Measurements from ENCODE around the gene DIPK2B.

Gene DIPK2B, protein sequence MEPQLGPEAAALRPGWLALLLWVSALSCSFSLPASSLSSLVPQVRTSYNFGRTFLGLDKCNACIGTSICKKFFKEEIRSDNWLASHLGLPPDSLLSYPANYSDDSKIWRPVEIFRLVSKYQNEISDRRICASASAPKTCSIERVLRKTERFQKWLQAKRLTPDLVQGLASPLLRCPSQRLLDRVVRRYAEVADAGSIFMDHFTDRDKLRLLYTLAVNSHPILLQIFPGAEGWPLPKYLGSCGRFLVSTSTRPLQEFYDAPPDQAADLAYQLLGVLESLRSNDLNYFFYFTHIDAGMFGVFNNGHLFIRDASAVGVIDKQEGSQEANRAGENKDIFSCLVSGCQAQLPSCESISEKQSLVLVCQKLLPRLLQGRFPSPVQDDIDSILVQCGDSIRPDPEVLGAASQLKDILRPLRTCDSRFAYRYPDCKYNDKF

DNA sequence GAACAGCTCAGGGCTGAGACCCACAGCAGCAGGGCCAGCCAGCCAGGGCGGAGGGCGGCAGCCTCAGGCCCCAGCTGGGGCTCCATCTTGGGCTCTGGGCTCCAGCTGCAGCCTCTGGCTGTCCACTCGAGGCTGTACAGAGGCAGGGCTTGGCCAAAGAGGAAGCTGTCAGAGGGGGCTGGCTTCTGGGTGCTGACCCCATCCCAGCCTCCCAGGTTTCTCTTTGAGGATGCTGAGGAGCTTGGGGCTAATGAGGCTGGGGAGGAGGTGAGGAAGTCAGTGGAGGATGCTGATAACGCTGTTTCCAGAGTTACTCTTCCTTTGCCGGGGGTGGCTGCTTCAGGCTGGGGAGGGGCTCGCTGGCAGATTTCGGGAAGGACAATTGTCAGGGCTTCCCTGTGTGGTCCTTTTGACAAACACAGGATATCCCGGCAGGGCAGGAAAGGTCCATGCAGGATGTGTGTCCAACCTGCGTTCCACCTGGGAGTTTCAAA lies at the start of gene DIPK2B:
Gene DIPK2B, minus strand, starts transcription at position 136 of the 494 bp plus-strand sequence. Its CDS starts 50 bp downstream, at position 86.
- no peak for DNase-seq (ENCODE audit: low spot score)

DNA sequence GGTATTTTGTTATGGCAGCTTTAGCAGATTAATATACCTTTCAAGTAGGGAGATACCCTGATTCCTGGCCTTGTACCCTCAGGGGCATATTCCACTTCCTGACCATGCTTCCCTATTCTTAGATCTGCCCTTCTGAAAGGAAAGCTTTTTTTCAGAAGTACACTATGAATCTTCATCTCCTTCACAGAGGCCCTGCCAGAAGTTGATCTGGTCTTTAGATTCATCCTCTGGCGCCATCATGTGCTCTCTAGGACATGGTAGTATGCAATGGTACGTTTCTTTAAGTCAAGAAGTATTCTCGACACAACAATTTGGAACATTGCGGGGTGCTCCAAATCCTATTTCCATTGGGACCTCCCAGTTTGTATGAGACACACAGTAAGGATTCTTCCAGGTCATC lies 39.6 kb upstream of the DIPK2B start:
- no peak for DNase-seq (ENCODE audit: low spot score)

DNA sequence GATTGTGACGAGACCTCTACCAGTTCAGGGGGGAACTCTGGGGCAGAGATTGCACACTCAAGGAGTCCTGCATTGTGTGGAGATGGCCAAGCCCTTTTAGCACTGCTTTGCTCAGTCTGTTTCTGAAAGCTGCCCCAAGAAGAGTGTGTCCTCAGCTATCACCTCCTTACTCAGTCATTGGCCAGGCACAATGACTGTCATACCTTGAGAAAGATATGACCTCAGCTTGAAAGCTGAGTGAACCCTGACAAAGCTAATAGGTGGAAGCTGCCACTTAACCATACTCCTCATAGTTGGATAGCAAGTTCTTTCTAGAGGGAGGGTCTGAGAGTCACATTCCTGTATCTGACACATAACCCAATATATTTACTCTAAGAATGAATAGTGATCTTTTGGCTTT lies 37.8 kb upstream of the DIPK2B start:
- no peak for DNase-seq (ENCODE audit: low spot score)

DNA sequence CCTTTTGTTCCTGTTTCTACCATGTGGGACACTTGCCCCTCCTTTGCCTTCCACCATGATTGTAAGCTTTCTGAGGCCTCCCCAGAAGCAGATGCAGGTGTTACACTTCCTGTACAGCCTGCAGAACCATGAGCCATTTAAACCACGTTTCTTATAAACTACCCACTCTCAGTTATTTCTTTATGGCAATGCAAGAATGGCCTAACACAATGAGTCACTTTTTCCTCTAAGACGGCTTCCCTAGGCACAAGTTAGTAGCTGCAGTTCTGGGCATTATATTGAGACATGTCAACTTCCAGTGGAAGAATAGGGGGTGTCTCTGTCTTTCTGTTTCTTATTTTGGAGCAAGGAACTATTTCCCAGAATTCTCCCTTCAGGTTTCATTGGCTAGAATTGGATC lies 32.9 kb upstream of the DIPK2B start:
- DNase-seq (ENCODE audit: low spot score): no peak

DNA sequence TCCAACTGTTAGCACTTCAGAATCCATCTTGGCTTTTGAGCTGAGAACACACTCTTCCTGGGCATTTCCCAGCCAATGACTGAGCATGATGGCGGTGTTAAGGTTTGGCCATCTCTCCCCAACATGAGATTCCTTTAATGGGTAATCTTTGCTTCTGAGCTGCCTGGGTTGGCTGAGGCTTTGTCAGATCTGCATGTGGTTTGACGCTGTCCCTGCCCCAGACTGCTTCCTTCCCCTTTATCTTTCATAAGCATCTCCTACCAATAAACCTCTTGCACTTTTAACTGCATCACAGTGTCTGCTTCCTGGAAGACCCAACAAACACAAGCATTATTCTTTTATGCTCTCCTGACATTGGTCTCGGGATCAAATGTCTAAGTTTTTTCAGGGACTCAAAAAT lies 31.5 kb upstream of the DIPK2B start:
- DNase-seq (ENCODE audit: low spot score): no peak

DNA sequence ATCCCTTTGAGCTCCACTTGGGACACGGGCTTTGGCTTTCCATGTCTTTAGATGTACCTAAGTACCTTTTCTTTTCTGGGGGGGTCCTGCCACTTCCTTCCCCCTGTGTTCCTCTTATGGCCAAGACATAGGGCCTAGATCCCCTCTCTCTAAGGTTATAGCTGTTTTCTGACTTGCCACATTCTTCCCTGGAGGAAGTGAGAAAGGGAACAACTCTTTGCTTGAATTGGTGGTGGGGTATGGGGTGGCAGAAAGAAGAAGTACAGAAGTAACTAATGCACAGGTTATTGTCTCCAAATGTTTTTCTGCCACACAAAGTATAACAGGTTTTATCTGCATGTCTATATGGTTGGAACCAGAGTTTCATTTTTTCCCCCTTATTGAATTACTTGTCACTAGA lies 29.7 kb upstream of the DIPK2B start:
- no peak for DNase-seq (ENCODE audit: low spot score)

DNA sequence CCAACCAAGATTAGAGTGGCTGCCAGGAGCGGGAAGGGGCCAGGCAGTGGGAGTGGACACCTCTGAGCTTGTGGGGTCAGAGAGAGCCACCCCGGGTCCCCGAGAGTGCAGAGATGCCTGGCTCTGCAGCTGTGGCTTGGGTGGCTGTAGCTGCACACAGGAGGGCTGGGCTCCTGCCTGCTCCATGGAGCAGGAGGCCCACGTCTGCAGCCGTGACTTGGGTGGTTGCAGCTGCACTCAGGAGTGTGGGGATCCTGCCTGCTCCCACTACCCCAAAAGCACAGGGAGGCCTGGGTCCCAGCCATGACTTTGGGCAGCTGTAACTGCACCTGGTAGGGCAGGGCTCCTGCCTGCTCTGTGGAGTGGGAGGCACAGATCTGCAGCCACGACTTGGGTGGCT lies 28.7 kb upstream of the DIPK2B start:
- DNase-seq (ENCODE audit: low spot score): no peak

DNA sequence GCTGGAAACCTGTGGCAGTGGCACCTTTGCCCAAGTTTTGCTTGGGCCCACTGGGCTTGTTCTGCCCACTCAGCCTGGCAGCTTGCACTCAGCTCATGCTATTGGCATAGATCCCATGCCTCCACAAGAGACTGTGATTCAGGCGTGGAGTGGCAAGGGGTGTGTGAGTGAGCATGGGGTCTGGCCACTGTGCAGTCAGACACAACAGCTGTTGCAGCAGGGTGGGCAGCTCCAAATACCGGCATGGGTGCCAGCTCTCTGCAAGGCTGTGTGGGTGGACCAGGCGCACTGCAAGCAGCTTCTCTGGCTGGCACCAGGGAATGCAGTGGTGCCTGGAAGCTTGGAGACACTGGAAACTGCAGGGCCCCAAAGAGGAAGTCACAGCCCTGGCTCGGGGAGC lies 27.4 kb upstream of the DIPK2B start:
- DNase-seq (ENCODE audit: low spot score): no peak

DNA sequence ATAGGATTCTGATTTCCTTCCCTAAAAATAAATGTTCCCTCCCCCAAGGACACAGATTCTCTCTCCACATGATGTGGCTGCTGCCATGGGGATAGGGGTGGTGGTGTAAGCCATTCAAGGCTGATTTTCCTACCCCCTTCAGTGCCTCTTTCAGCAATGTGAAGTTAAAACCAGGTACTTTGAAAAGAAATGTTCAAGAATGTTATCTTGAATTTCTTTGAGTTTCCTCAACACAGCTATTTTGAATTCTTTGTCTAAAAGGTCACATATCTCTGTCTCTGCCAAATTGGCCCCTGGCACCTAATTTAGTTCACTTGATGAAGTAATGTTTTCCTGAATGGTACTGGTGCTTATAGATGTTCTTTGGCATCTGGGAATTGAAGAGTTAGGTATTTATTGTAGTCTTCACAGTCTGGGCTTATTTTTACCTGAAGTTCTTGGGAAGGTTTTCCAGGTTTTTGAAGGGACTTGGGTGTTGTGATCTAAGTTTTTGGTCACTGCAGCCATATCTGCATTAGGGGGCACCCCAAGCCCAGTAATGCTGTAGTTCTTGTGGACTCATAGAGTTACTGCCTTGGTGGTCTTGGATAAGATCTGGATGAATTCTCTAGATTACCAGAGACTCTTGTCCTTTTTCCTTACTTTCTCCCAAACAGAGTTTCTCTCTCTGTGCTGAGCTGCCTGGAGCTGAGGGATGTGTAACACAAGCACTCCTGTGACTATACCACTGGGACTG lies 7.6 kb upstream of the DIPK2B start:
- no peak for DNase-seq (ENCODE audit: low spot score)

DNA sequence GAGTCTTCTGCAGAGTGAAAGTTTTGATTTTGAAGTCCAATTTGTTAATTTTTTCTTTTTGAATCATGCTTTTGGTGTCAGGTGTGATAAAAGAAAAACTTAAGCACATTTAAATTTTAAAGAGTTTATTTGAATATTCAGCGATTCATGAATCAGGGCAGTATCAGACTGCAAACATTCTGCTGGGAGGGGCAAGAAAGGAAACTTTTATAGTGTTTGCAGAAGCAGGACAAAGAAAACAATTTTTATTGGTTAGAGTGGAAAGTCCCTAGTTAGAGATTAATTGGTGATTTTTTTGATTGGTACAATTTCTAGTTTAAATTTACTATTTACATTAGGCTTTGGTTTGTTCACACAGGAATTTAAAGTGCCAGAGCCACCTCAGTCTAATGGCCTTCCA lies 1.5 kb upstream of the DIPK2B start:
- no peak for DNase-seq (ENCODE audit: low spot score)

DNA sequence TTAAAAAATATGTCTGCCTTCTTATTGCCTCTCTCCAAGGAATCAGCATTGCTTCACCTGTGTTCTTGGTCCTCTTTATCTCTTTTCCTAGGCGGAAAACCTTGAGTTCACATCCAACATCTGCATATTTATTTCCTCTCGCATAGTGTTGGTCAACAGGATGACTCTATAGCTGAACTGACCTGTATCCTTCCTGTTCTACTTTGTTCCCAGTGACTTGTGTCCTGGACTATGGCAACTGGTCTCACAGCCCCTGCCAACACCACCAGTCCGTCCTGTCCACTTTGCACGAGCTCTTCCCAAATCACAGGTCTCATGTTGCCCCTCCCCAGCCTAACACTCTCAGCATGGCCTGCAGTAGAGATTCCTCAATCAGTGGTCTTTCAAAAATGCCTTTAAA lies 2.0 kb downstream of the DIPK2B start:
- DNase-seq (ENCODE audit: low spot score): no peak

DNA sequence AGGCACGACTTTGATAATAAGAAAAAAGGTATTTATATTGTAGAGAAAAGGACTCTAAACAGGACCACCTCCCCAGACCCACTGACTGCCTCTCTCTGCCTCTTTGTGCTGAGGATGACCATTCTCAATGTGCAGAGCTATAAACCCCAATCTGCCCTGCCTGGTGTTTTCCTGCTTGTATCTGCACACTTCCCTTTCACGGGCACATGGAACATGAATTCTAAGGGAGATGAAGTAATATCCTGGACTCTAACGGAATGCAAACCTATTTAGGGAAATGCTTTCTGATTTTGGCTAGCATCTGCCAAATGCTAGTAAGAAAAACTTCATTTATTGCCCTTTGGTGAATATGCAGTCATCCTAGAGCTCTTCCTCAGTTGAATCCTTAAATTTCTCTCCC lies 2.4 kb downstream of the DIPK2B start:
- DNase-seq (ENCODE audit: low spot score): no peak

DNA sequence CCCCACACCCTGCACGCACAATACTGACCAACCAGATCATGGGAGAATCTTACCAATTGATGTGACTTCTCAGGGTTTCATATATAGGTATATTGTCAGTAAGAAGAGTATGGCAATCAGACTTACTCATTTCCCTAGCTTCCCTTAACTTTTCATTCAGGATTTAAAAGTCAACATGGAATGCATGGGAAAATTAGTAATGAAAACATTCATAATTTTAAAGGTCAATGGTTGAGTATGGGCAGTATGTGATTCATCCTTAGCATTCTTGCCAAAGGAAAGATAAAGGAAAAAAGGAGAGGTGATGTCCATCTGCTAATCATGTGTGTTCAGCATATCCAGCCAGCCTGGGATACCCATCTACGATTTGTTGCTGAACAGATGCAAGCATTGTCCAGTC lies 4.0 kb downstream of the DIPK2B start:
- DNase-seq (ENCODE audit: low spot score): no peak

DNA sequence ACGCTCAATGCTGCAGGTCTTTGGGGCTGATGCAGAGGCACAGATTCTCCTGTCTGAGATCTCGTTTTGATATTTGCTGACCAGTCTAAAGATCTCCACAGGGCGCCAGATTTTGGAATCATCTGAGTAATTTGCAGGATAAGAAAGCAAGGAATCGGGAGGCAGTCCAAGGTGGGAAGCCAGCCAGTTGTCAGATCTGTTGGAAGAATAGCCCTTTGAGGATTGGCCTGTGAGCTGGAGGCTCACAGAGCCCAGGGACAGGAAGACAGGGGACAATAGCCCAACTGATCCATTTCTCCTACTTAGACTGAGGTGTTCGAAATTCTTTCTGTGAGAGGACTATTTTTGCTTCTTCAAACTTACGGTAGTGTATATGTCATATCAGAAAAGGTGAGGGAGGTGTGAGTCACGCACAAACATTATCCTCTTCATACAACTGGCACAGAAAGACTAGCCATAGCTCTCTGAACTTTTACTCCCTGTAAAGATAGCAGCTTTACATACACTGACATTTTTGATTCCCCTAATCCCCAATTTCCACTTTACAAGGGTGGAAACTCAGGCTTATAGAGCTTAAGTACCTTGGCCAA lies 8.8 kb downstream of the DIPK2B start:
- DNase-seq (ENCODE audit: low spot score): no peak

DNA sequence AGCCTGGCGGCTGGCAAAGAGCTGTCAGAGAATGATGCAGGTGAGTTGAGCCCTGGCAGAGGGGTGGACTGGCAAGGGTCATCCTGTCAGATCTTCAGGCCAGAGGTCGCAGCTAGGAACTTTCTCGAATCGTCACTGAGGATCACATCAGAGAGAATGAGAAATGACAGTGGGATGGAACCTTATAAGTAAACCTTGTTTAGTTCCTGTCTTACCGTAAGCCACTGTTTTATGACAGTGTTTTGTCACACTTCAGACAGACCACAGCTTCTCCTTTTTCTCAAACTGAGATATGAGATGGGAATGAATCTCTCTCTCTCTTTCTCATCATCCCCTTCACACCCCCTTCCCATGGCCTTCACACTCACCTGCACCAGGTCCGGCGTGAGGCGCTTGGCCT lies 9.3 kb downstream of the DIPK2B start:
- no peak for DNase-seq (ENCODE audit: low spot score)

DNA sequence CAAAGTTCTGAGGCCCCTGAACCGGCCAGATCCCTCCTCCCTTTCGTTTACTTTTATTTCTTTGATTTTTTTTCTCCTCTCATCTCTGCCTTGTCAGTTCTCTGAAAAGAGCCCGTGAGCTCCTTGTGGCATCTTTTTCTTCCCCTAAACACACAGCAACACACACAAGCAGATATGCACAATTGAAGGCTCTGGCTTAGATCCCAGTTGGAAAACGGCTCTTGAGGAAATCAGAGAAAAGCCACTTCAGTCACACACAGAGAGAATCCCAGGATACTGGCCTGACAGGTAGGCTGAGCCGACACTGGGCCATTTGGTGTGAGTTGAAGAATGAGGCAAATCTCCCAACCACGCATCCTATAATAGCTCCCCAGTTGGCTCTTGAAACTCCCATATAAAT lies 12.9 kb downstream of the DIPK2B start:
- no peak for DNase-seq (ENCODE audit: low spot score)

DNA sequence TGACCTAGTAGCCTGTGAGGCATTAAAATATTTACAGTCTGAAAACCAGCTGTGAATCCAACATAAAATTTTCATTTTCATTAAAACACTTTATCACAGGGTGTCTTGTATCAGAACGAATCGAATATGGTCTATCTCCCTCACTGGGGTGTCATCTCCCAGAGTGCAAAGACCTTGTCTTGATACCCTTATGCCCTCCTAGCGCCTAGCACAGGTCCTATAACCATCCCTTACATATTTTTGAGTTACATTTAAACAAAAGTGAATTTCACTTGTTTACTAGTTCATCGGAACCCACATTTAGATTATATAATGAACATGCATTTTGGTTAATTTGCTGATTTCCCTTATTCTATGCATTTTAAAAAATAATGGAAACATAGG lies 14.0 kb downstream of the DIPK2B start:
- DNase-seq (ENCODE audit: low spot score): no peak

DNA sequence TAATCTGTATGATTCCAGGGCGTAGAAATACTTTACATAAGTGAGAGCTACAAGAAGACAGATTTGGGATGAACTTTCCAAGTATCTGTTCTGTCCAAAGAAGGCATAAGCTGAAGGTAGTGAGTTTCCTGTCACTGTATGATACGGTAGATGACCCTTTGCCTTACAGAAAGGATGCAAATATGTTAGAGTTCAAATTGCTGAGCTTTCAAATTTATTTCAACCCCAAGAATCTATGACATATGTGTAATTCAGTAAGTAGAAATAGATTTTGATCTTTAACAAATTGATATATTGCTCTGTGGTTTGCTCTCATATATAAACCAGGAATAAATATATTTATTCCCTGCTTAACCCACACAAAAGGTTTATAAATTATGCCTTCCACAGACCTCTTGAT lies 16.5 kb downstream of the DIPK2B start:
- no peak for DNase-seq (ENCODE audit: low spot score)

DNA sequence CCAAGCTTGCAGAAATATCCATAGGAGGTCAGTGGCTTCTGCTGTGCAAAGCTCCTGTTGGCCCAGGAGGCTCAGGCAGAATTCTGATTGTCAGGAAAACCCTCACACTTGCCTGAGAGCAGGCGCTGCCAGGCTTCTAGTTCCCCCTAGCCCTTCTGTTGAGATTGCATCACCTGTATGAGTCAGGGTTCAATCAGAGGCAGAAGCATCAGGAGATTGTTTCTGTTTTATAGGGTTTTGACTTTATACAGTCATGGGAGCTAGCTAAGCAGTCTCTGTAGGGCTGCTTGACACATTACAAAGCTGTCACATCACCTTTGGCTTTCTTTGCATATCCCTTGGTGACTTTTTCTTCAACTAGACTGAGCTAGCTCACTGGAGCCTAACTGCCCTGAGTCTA lies 27.8 kb downstream of the DIPK2B start:
- DNase-seq (ENCODE audit: low spot score): no peak

DNA sequence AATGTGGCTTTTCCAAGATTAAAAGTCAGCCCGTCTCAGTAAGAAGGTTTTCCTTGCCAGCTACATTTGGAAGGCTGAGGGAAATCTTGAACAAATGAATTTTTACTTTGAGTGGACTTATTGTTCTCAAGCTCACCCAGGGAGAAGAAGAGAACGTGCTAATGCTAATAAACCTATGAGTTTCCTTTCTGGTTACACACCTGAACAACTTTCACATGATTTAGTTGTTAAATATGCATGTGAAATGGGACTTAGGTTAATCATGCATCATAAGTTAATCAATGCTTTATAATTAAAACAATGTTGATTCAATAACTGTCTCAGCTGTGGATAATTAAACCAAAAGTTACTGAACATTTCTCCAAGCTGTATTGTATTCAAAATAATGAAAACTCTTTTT lies 33.9 kb downstream of the DIPK2B start:
- no peak for DNase-seq (ENCODE audit: low spot score)

DNA sequence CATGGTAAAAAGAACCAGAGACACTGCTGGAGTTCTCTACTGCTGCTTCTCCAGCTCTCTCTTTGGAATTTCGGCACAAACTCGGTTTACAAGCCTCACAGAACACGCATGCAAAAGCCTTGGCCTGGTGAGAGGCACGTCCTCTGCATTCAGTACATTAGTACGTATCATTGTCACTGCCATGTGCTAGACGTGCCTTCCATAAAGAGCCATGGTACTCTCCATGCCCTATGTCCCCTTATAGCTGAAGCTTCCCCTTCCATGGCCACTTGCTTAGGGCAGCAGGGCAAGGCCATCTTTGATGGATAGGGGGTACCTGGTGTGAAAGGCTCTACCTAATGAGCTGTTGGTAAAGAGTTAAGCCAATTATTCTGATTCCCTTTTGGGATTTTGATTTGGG lies 35.0 kb downstream of the DIPK2B start:
- no peak for DNase-seq (ENCODE audit: low spot score)

DNA sequence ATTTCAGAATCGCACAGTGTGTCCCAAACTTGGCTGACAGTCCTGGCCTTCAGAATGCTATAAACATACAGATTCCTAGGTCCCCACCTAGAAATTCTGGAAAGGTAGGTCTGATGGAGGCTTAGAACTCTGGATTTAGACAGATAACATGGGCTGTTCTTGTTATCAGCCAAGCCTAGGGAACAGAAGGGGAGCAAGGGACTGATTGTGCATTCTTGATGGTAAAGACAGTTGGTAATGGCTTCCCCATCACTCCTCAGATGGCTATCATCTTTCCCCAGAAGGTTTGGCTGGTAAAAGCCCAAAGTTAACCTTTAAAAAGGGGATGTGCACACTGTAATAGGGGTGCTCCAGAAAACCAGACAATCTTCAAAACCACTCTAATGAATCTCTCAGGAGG lies 35.7 kb downstream of the DIPK2B start:
- no peak for DNase-seq (ENCODE audit: low spot score)

DNA sequence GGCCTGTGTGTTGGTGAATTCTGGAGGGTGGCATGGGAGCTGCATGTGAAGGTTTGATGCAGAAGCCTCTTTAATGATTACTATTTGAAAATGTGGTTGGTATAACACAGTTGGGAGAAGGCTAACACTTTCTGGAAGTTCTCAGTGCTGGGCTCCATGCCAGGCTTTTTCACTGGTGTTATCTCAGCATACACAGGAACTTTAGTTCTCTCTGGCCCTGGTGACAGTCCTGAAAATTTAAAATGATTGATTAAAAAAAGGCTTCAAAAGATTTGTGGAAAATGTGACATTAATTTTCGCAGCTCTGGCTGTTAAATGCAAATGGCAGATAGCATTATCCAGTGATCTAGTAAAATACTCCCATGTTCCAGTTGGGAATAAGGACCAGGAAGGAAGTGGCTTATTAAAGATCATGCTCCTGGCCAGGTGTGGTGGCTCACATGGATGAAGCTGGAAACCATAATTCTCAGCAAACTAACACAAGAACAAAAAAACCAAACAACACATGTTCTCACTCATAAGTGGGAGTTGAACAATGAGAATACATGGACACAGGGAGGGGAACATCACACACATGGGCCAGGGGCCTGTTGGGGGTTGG lies 36.6 kb downstream of the DIPK2B start:
- no peak for DNase-seq (ENCODE audit: low spot score)
